PC-3 (cell line): ENCODE measurements around the gene EARS2. TPM values are rescaled to one million over a fixed set of nuclear protein-coding genes. Genes with fewer than 3 reads are reported as not detected.

Experiments
- ATAC-seq: fragments of 200-7000 bp; cut with Tn5 transposase; 2 replicates; pipeline ENCODE4 v1.9.1; 2020; ENCODE audit warnings: mild to moderate bottlenecking, moderate library complexity
- BruUV-seq: library from RNA; stranded (reverse); fragments of 400-500 nt; replicated peaks from 2 replicates; lab custom pipeline; 2021; lab: Mats Ljungman, UMichigan
- CTCF ChIA-PET: fragments of 300-600 bp; sonication (Branson Sonifier 250); formaldehyde crosslinking; loops from one replicate; lab custom pipeline; 2022; ENCODE audit warnings: antibody characterized with exemption; lab: Charles Lee
- POLR2A ChIA-PET: fragments of 300-600 bp; sonication (Branson Sonifier 250); formaldehyde crosslinking; loops from one replicate; lab custom pipeline; 2022; ENCODE audit warnings: antibody characterized with exemption; ENCODE audit not compliant: unreplicated experiment; lab: Charles Lee
- DNase-seq: peaks from one replicate; pipeline ENCODE4 v3.0.0-alpha.2; 2015
- H2AFZ ChIP-seq: fragments of 300-600 bp; sonication (generic); 2 replicates; pipeline ENCODE4 v1.6.0; 2016; ENCODE audit warnings: antibody characterized with exemption, low read length
- H3F3A ChIP-seq: fragments of 300-600 bp; sonication (generic); one replicate; pipeline ENCODE4 v1.6.0; 2017; ENCODE audit warnings: antibody characterized with exemption, low read length, control low read depth, mild to moderate bottlenecking; ENCODE audit not compliant: unreplicated experiment
- H3K27ac ChIP-seq: fragments of 300-600 bp; sonication (generic); 2 replicates; pipeline ENCODE4 v1.5.1; 2016; ENCODE audit warnings: mild to moderate bottlenecking, low read length
- H3K27me3 ChIP-seq: fragments of 300-600 bp; sonication (generic); 2 replicates; pipeline ENCODE4 v1.6.1; 2016; ENCODE audit warnings: low read length, mixed read lengths
- H3K36me3 ChIP-seq: fragments of 300-600 bp; sonication (generic); 2 replicates; pipeline ENCODE4 v1.6.1; 2016; ENCODE audit warnings: low read depth, mixed run types, low read length, mixed read lengths
- H3K4me1 ChIP-seq: fragments of 300-600 bp; sonication (generic); 2 replicates; pipeline ENCODE4 v1.5.1; 2016; ENCODE audit warnings: low read length; ENCODE audit not compliant: insufficient read depth
- H3K4me2 ChIP-seq: fragments of 300-600 bp; sonication (generic); 2 replicates; pipeline ENCODE4 v1.6.0; 2016; ENCODE audit warnings: low read length
- H3K4me3 ChIP-seq: fragments of 300-600 bp; sonication (generic); 2 replicates; pipeline ENCODE4 v1.5.1; 2016; ENCODE audit warnings: mild to moderate bottlenecking, low read length, mixed read lengths
- H3K79me2 ChIP-seq: fragments of 300-600 bp; sonication (generic); 2 replicates; pipeline ENCODE4 v1.6.1; 2017; ENCODE audit warnings: low read length, mixed read lengths
- H3K9ac ChIP-seq: fragments of 300-600 bp; sonication (generic); 2 replicates; pipeline ENCODE4 v1.6.0; 2016; ENCODE audit warnings: mild to moderate bottlenecking, low read length
- H3K9me2 ChIP-seq: fragments of 300-600 bp; sonication (generic); replicated peaks from 2 replicates; pipeline ENCODE4 v1.6.1; 2016; ENCODE audit warnings: mixed run types, low read length, mixed read lengths
- H3K9me3 ChIP-seq: fragments of 300-600 bp; sonication (generic); 2 replicates; pipeline ENCODE4 v1.6.1; 2016; ENCODE audit warnings: low read length, mixed read lengths
- H4K20me1 ChIP-seq: fragments of 300-600 bp; sonication (generic); 2 replicates; pipeline ENCODE4 v1.6.1; 2016; ENCODE audit warnings: low read length, mixed read lengths
- CTCF ChIP-seq: fragments of 300-600 bp; sonication (generic); conservative IDR thresholded peaks from 2 replicates; pipeline ENCODE4 v1.5.1; 2017; ENCODE audit warnings: antibody characterized with exemption, low read depth, mild to moderate bottlenecking, low read length
- EZH2 ChIP-seq: fragments of 300-600 bp; sonication (generic); IDR thresholded peaks from one replicate; pipeline ENCODE4 v1.6.1; 2017; ENCODE audit warnings: antibody characterized with exemption, mild to moderate bottlenecking, low read length; ENCODE audit not compliant: unreplicated experiment
- EZH2phosphoT487 ChIP-seq: fragments of 300-600 bp; sonication (generic); IDR thresholded peaks from 2 replicates; pipeline ENCODE4 v1.6.1; 2018; ENCODE audit warnings: mild to moderate bottlenecking, antibody characterized with exemption, low read length, borderline replicate concordance
- intact Hi-C: fragments of 100-400 bp; cut with micrococcal nuclease; formaldehyde crosslinking; loops from 2 replicates; pipeline ENCODE4 v1.9.0; 2023
- total RNA-seq: library from RNA; depleted of rRNA; stranded (reverse); fragments of >200 nt; gene quantifications from 2 replicates; pipeline ENCODE4 v1.2.3, GENCODE V29; 2014; rRNA removed

Gene EARS2
- total RNA-seq, 1 experiment from 2014 or later, result 23.7 TPM

DNA sequence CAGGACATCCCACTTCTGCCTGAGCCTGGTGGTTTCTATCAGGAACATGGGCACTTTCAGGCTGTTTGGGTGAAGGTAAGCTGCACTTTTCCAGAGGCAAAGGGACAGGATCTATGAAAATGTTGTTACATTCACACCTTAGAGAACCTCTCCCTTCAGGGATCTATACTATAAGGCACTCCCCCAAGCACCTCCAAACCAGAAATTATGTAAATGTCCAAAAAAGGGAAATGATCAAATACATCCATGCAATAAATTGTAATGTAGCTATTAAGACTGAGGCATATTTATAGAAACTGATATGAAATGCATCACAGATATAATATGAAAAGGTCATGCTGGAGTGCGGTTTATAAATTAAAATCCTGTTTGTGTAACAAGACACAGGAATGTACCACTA is 80.9 kb downstream of the EARS2 start:
- Histone ChIP-seq H3K79me2 (no peaks in the 10 kb centered on the region), H3K9me2 (no peaks in the 10 kb centered on the region), H3K4me1 (no peaks in the 10 kb centered on the region), H3K27ac (no peak overlapping the region), H2AFZ (no peak overlapping the region), H3K27me3 (no peaks in the 10 kb centered on the region), H3K4me3 (no peak overlapping the region), H3K4me2 (no peak overlapping the region), H3F3A (no peaks in the 10 kb centered on the region), H3K9ac (no peak overlapping the region), H3K9me3 (no peaks in the 10 kb centered on the region), H3K36me3 (peaks cover 11% of the 10 kb centered on the region; the same call in 1 of the 2 replicates), H4K20me1 (no peaks in the 10 kb centered on the region)
- CTCF ChIA-PET, result no interaction called here
- DNase-seq (no peak), ATAC-seq (no peak)
- intact Hi-C loops, result no loop called here
- BruUV-seq, result no TSS peak
- POLR2A ChIA-PET, result no interaction called here
- TF ChIP-seq EZH2phosphoT487, result no peak
- no peak for TF ChIP-seq EZH2
- TF ChIP-seq CTCF, result no peak

Other genes with a start within 250 kb of the EARS2 start
- gene COG7, start 104.2 kb downstream of the EARS2 start, total RNA-seq, result 8.6 and 13.5 TPM in 2 replicates
- 26.5 and 29.0 TPM in 2 replicates for gene GGA2, start 46.9 kb downstream of the EARS2 start, total RNA-seq
- gene UBFD1, start 377 bp upstream of the EARS2 start, total RNA-seq, result 69.7 and 85.3 TPM in 2 replicates
- 158 and 228 TPM in 2 replicates for gene NDUFAB1, start 39.0 kb upstream of the EARS2 start, total RNA-seq
- 4.9 and 7.0 TPM in 2 replicates for gene PALB2, start 84.0 kb upstream of the EARS2 start, total RNA-seq
- 19.7 and 29.1 TPM in 2 replicates for gene DCTN5, start 84.1 kb upstream of the EARS2 start, total RNA-seq
- 58.6 and 67.8 TPM in 2 replicates for gene PLK1, start 121.5 kb upstream of the EARS2 start, total RNA-seq
- gene ERN2, start 155.9 kb upstream of the EARS2 start, total RNA-seq, result not detected in 2 replicates
- not detected in 2 replicates for gene CHP2, start 197.7 kb upstream of the EARS2 start, total RNA-seq